Measurements from ENCODE around the gene MBNL1. TPM values are rescaled to one million over a fixed set of nuclear protein-coding genes. Genes with fewer than 3 reads are reported as not detected.

The MBNL1 gene
- polyA plus RNA-seq, 1 donor (not counting 4 experiments of a cell fraction or from before 2014, with no cell fraction given) = 58.3 TPM

GRCh38 chr3:152404976-152405375, 136.2 kb downstream of the MBNL1 start:
- no peaks in the 10 kb centered on the region for H3K9me3 ChIP-seq (ENCODE audit: control insufficient read depth, low read depth, low read length)
- H3K36me3 ChIP-seq (ENCODE audit: control insufficient read depth in 2 of 2, extremely low read depth in 1 of 2, insufficient read depth in 2 of 2, low read length in 2 of 2) = no peaks in the 10 kb centered on the region
- no peaks in the 10 kb centered on the region for H4K20me1 ChIP-seq (ENCODE audit: control insufficient read depth, extremely low read depth, insufficient read depth, low read length)
- no peak overlapping the region for H3K4me2 ChIP-seq (ENCODE audit: control insufficient read depth, extremely low read depth, insufficient read depth, low read depth, low read length)
- FAIRE-seq (no peak), DNase-seq (ENCODE audit: low read depth, low spot score) (no peak)
- H3K79me2 ChIP-seq (ENCODE audit: control insufficient read depth, insufficient read depth, low read length) = peaks cover 68% of the 10 kb centered on the region
- no peak overlapping the region for H3K27ac ChIP-seq (ENCODE audit: control insufficient read depth, insufficient read depth, low read length)
- H2AFZ ChIP-seq (ENCODE audit: control insufficient read depth, low read length) = no peak overlapping the region
- no peak overlapping the region for H3K9ac ChIP-seq (ENCODE audit: control insufficient read depth, extremely low read depth, insufficient read depth, low read length)
- TF ChIP-seq EZH2 (IDR thresholded peaks at IDR 0.05; ENCODE audit: low read length) = no peak
- TF ChIP-seq, protein P1, sequence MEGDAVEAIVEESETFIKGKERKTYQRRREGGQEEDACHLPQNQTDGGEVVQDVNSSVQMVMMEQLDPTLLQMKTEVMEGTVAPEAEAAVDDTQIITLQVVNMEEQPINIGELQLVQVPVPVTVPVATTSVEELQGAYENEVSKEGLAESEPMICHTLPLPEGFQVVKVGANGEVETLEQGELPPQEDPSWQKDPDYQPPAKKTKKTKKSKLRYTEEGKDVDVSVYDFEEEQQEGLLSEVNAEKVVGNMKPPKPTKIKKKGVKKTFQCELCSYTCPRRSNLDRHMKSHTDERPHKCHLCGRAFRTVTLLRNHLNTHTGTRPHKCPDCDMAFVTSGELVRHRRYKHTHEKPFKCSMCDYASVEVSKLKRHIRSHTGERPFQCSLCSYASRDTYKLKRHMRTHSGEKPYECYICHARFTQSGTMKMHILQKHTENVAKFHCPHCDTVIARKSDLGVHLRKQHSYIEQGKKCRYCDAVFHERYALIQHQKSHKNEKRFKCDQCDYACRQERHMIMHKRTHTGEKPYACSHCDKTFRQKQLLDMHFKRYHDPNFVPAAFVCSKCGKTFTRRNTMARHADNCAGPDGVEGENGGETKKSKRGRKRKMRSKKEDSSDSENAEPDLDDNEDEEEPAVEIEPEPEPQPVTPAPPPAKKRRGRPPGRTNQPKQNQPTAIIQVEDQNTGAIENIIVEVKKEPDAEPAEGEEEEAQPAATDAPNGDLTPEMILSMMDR (optimal IDR thresholded peaks at IDR 0.05 in 1 of 3, IDR thresholded peaks at IDR 0.05 in 1 of 3, conservative IDR thresholded peaks at IDR 0.05 in 1 of 3; ENCODE audit: extremely low read depth in 1 of 3, insufficient read depth in 2 of 3, low read length in 3 of 3) = no peak
- H3K4me1 ChIP-seq (ENCODE audit: control insufficient read depth, extremely low read depth, insufficient read depth, low read length) = peaks cover 3% of the 10 kb centered on the region
- dilution Hi-C loops (cut with MboI; ENCODE audit: extremely low pct_ligation_motif_present, low sequenced_read_pairs) = no loop called here
- H3K27me3 ChIP-seq (ENCODE audit: control insufficient read depth, extremely low read depth, insufficient read depth, low read length) = no peaks in the 10 kb centered on the region
- H3K9me1 ChIP-seq (ENCODE audit: control insufficient read depth, extremely low read depth, insufficient read depth, low read length) = no peaks in the 10 kb centered on the region
- H3K4me3 ChIP-seq (ENCODE audit: control insufficient read depth in 2 of 3, extremely low read depth in 1 of 3, insufficient read depth in 2 of 3, low read depth in 1 of 3, low read length in 3 of 3) = no peak overlapping the region

- Histone ChIP-seq H3K79me2 (ENCODE audit: control insufficient read depth, insufficient read depth, low read length) (peaks cover 64% of the 10 kb centered on the region), H3K9me1 (ENCODE audit: control insufficient read depth, extremely low read depth, insufficient read depth, low read length) (no peaks in the 10 kb centered on the region), H3K27ac (ENCODE audit: control insufficient read depth, insufficient read depth, low read length) (no peak overlapping the region), H3K4me2 (ENCODE audit: control insufficient read depth, extremely low read depth, insufficient read depth, low read depth, low read length) (no peak overlapping the region), H3K36me3 (ENCODE audit: control insufficient read depth in 2 of 2, extremely low read depth in 1 of 2, insufficient read depth in 2 of 2, low read length in 2 of 2) (no peaks in the 10 kb centered on the region), H2AFZ (ENCODE audit: control insufficient read depth, low read length) (no peak overlapping the region), H4K20me1 (ENCODE audit: control insufficient read depth, extremely low read depth, insufficient read depth, low read length) (no peaks in the 10 kb centered on the region), H3K9me3 (ENCODE audit: control insufficient read depth, low read depth, low read length) (no peaks in the 10 kb centered on the region), H3K4me1 (ENCODE audit: control insufficient read depth, extremely low read depth, insufficient read depth, low read length) (peaks cover 3% of the 10 kb centered on the region), H3K9ac (ENCODE audit: control insufficient read depth, extremely low read depth, insufficient read depth, low read length) (no peak overlapping the region), H3K4me3 (ENCODE audit: control insufficient read depth in 2 of 3, extremely low read depth in 1 of 3, insufficient read depth in 2 of 3, low read depth in 1 of 3, low read length in 3 of 3) (no peak overlapping the region), H3K27me3 (ENCODE audit: control insufficient read depth, extremely low read depth, insufficient read depth, low read length) (no peaks in the 10 kb centered on the region)
- TF ChIP-seq EZH2 (IDR thresholded peaks at IDR 0.05; ENCODE audit: low read length) = no peak
- TF ChIP-seq, protein P1 (optimal IDR thresholded peaks at IDR 0.05 in 1 of 3, IDR thresholded peaks at IDR 0.05 in 1 of 3, conservative IDR thresholded peaks at IDR 0.05 in 1 of 3; ENCODE audit: extremely low read depth in 1 of 3, insufficient read depth in 2 of 3, low read length in 3 of 3) = no peak
- dilution Hi-C loops (cut with MboI; ENCODE audit: extremely low pct_ligation_motif_present, low sequenced_read_pairs) = no loop called here
- DNase-seq (ENCODE audit: low read depth, low spot score) = no peak
- no peak for FAIRE-seq
Observed at GRCh38 chr3:152405915-152406802, 137.4 kb downstream of the MBNL1 start.
